ENCODE data around the gene RRBP1.

DNA sequence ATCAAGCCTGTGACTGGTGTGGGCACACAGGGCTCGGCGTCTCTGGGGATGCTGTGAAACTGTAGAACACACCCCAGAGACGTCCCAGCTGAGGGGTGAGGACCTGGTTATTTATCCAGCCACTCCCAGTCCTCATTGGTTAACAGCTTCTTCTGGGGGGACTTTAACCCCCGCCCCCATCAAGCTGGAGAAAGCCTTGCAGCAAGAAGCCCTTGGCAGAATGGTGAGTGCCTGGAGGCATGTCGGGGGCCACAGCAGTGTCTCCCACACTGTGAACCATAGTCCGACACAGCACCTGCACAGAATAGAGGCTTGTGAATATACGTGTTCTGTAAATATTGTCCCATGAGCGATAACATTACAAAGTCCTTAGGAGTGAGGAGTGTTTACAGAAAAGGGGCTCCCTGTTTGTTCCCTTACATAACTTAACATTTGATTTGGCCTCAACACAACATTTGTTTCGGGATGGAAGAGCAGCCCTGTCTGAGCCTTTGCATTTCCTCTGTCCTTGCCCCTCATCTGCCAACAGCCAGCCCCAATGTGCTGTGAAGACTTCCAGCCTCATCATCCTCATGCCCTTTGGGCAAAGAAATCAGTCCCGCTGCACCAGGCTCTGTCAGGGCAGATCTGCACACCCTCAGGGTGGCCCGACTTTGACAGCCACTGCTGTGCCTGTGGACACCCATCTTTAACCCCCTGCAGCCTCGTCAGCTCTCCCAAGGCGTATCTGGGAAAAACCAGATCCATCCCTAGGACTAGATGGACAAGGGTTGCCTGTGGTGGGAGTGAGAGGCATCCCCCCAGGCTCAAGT lies 2.2 kb upstream of the RRBP1 start:
- TF ChIP-seq, protein P1, sequence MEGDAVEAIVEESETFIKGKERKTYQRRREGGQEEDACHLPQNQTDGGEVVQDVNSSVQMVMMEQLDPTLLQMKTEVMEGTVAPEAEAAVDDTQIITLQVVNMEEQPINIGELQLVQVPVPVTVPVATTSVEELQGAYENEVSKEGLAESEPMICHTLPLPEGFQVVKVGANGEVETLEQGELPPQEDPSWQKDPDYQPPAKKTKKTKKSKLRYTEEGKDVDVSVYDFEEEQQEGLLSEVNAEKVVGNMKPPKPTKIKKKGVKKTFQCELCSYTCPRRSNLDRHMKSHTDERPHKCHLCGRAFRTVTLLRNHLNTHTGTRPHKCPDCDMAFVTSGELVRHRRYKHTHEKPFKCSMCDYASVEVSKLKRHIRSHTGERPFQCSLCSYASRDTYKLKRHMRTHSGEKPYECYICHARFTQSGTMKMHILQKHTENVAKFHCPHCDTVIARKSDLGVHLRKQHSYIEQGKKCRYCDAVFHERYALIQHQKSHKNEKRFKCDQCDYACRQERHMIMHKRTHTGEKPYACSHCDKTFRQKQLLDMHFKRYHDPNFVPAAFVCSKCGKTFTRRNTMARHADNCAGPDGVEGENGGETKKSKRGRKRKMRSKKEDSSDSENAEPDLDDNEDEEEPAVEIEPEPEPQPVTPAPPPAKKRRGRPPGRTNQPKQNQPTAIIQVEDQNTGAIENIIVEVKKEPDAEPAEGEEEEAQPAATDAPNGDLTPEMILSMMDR (IDR thresholded peaks at IDR 0.05), result no peak
- no peak for TF ChIP-seq POLR2A (IDR thresholded peaks at IDR 0.05)

All from lower leg skin (tissue), 3 donors.